ENCODE data around the gene NLGN3. TPM values are rescaled to one million over a fixed set of nuclear protein-coding genes. Genes with fewer than 3 reads are reported as not detected.

The NLGN3 gene
- total and polyA plus RNA-seq, 7 experiments from 2014 or later, result 0.09 to 4.6 (median 2.9) TPM

Other genes with a start within 250 kb of the NLGN3 start
- not detected for gene TEX11, start 236.1 kb upstream of the NLGN3 start, total RNA-seq
- gene TEX11, start 236.1 kb upstream of the NLGN3 start, polyA plus RNA-seq, result under 1 TPM in 1 of 2 donors, not detected in 1; 0.18 TPM
- gene SLC7A3, start 213.7 kb upstream of the NLGN3 start, total RNA-seq, result not detected
- gene SLC7A3, start 213.7 kb upstream of the NLGN3 start, polyA plus RNA-seq, result under 1 TPM; 0.22 to 0.44 TPM
- 10 to 100 TPM; 19.0 to 41.6 (median 37.3) TPM for gene SNX12, start 76.5 kb upstream of the NLGN3 start, total RNA-seq
- gene SNX12, start 76.5 kb upstream of the NLGN3 start, polyA plus RNA-seq, result 1 to 10 TPM; 3.1 to 3.4 TPM
- gene FOXO4, start 49.0 kb upstream of the NLGN3 start, total RNA-seq, result 10 to 100 TPM; 11.9 to 40.6 (median 30.0) TPM
- 1 to 10 TPM; 1.2 to 2.3 TPM for gene FOXO4, start 49.0 kb upstream of the NLGN3 start, polyA plus RNA-seq
- 10 to 100 TPM; 26.5 to 83.4 (median 57.8) TPM for gene CXorf65, start 38.1 kb upstream of the NLGN3 start, total RNA-seq
- 1 to 10 TPM in 1 of 2 donors, under 1 TPM in 1; 0.31 to 4.3 TPM for gene CXorf65, start 38.1 kb upstream of the NLGN3 start, polyA plus RNA-seq
- gene IL2RG, start 33.3 kb upstream of the NLGN3 start, total RNA-seq, result 100 to 1,000 TPM; 228 to 671 (median 329) TPM
- 1,000 to 10,000 TPM in 1 of 2 donors, 100 to 1,000 TPM in 1; 933 to 1,015 TPM for gene IL2RG, start 33.3 kb upstream of the NLGN3 start, polyA plus RNA-seq
- gene MED12, start 26.2 kb upstream of the NLGN3 start, total RNA-seq, result 100 to 1,000 TPM in 1 of 5 experiments, 10 to 100 TPM in 4; 71.1 to 104 (median 77.4) TPM
- gene MED12, start 26.2 kb upstream of the NLGN3 start, polyA plus RNA-seq, result 10 to 100 TPM; 12.5 to 22.2 TPM
- gene GJB1, start 78.4 kb downstream of the NLGN3 start, total RNA-seq, result not detected
- not detected for gene GJB1, start 78.4 kb downstream of the NLGN3 start, polyA plus RNA-seq
- 10 to 100 TPM; 21.2 to 34.1 (median 21.6) TPM for gene ZMYM3, start 109.3 kb downstream of the NLGN3 start, total RNA-seq
- gene ZMYM3, start 109.3 kb downstream of the NLGN3 start, polyA plus RNA-seq, result 1 to 10 TPM; 6.7 to 7.8 TPM
- gene NONO, start 138.8 kb downstream of the NLGN3 start, total RNA-seq, result 100 to 1,000 TPM; 334 to 488 (median 371) TPM
- gene NONO, start 138.8 kb downstream of the NLGN3 start, polyA plus RNA-seq, result 100 to 1,000 TPM; 184 to 220 TPM
- 1 to 10 TPM; 2.4 to 6.0 (median 4.6) TPM for gene ITGB1BP2, start 156.9 kb downstream of the NLGN3 start, total RNA-seq
- not detected for gene ITGB1BP2, start 156.9 kb downstream of the NLGN3 start, polyA plus RNA-seq
- gene TAF1, start 221.5 kb downstream of the NLGN3 start, total RNA-seq, result 10 to 100 TPM; 55.4 to 86.7 (median 76.1) TPM
- gene TAF1, start 221.5 kb downstream of the NLGN3 start, polyA plus RNA-seq, result 10 to 100 TPM in 1 of 2 donors, 1 to 10 TPM in 1; 7.1 to 11.3 TPM